Ecto neural progenitor cell (in vitro differentiated cells): ENCODE measurements around the gene NLRP2B.
"Not testable (repeated sequence)": the region's sequence is repeated elsewhere in the genome, so short reads cannot be mapped to it uniquely, and the experiment has no call there.

ENCODE experiments used
- DNase-seq: peaks from one replicate; pipeline ENCODE4 v3.0.0-alpha.2; 2018; ENCODE audit warnings: low spot score

NLRP2B gene

GRCh38 chrX:57680160-57680559, at the start of gene NLRP2B:
Gene NLRP2B (minus strand): TSS chrX:57680260.
- DNase-seq, result no peak

DNA sequence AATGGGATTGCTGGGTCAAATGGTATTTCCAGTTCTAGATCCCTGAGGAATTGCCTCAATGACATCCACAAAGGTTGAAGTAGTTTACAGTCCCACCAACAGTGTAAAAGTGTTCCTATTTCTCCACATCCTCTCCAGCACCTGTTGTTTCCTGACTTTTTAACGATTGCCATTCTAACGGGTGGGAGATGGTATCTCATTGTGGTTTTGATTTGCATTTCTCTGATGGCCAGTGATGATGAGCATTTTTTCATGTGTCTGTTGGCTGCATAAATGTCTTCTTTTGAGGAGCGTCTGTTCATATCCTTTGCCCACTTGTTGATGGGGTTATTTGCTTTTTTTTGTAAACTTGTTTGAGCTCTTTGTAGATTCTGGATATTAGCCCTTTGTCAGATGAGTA, 45.9 kb upstream of the NLRP2B start:
- not testable (repeated sequence) for DNase-seq

DNA sequence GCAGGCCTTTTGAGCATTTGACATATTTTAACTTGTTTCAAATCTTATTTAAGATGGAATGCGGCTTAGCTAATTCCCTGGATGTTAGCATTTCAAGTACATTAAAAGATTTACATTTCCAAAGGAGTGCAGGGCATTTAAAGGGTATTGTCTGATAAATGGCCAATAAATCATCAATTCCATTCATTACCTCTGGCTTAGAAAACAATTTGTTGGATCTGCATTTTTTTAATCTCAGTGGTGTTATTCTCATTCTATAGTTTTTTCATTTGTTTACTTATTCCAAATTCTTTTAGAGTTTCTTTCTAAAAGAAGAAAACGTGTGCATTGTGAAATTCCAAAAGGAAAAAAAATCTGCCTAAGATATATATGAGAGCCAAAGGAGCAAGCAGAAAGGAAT, 1.3 kb upstream of the NLRP2B start:
- DNase-seq, result no peak

DNA sequence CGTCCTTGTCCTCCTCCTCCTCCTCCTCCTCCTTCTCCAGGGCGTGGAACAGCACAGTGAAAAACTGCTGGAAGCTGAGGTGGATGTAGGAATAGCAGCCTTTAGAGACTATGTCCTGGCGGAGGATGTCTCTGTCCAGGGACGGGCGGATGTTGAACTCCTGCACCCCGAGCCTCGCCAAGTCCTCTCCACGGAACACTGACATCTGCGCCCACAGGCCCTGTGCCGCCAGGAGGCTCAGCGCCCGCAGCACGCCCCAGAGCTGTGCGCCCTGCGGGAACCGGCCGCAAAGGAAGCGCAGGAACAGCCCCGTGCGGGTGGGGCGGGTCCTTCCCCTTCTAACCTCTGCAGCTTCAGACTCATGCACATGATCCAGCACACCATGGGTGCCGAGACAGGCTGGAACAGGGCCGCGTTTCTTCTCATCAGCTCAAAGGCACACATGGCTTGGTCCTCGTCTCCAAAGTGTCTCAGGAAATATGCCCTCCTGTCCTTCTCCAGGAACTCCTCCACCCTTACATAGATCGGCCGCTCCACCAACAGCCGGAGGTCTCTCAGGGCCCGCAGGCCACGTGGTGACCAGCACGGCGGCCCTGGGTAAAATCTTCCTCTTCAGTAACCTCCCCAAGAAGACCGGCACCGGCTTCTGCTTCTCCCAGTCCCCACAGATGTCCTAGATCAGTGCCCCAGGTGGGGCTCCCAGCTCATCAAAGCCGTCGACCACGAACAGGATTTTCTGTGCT, 1.2 kb downstream of the NLRP2B start:
- no peak for DNase-seq

- no peak for DNase-seq
These were observed 2.8 kb downstream of the NLRP2B start for GRCh38 chrX:57677132-57677858.

DNA sequence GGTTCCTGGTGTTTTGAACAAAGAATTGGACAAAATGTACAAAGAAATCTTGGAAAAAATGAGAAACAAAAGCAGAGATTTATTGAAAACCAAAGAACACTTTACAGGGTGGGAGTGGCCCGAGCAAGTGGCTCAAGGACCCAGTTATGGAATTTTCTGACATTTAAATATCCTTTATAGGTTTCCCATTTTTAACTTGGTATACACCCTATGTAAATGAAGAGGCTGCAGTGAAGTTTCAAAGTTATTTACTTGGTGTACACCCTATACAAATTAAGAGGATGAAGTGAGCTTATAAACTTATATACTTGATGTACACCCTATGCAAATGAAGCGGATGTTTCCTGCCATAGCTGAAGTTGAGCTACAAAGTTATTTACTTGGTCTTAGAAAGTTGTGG, 4.7 kb downstream of the NLRP2B start:
- no peak for DNase-seq

- DNase-seq, result no peak
These were observed 5.2 kb downstream of the NLRP2B start for GRCh38 chrX:57674861-57675260.

DNA sequence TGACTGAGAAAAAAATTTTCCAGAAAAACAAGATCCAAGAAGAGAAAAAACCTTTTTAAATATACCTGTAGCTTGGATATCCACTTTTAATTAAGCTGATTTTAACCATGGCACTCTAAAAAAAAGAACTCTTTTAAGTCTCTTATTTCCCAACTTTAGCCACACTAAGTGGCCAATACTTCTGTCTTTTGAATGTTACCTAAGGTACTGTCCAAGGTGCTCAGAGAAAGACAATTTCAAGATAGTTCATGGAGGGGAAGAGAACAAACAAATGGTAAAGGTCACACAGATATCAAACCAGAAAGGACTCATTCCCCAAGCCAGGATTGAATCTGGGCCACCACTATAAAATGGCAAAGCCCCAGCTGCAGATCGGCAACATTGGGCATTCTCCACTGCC, 10.1 kb downstream of the NLRP2B start:
- no peak for DNase-seq

GRCh38 chrX:57667010-57667409, 13.1 kb downstream of the NLRP2B start:
- no peak for DNase-seq

DNA sequence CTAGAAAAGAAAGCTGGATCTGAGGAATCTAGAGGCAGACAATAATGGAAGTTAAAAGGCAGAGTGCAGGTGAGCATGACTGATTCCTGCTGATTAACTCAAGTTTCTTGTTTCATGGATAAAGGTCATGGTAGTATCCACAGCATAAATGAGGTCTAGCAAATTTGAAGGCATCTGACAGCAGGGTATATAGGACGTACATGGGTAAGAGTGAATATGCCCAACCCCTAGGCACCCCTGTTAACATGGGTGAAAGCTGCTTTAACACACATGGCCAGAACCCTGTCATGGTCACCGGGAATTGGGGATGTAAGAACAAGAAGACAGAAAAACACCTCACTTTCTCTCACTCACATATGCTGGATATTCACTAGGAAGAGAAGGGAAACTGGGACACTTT, 25.0 kb downstream of the NLRP2B start:
- DNase-seq, result no peak

- DNase-seq, result no peak
These were observed 27.4 kb downstream of the NLRP2B start for GRCh38 chrX:57652705-57653104.

- no peak for DNase-seq
These were observed 28.7 kb downstream of the NLRP2B start for GRCh38 chrX:57651169-57651919.

GRCh38 chrX:57647020-57647419, 33.0 kb downstream of the NLRP2B start:
- no peak for DNase-seq

GRCh38 chrX:57643698-57644097, 36.4 kb downstream of the NLRP2B start:
- no peak for DNase-seq

- no peak for DNase-seq
These were observed 38.7 kb downstream of the NLRP2B start for GRCh38 chrX:57641338-57641737.

- DNase-seq, result no peak
These were observed 39.4 kb downstream of the NLRP2B start for GRCh38 chrX:57640674-57641016.

DNA sequence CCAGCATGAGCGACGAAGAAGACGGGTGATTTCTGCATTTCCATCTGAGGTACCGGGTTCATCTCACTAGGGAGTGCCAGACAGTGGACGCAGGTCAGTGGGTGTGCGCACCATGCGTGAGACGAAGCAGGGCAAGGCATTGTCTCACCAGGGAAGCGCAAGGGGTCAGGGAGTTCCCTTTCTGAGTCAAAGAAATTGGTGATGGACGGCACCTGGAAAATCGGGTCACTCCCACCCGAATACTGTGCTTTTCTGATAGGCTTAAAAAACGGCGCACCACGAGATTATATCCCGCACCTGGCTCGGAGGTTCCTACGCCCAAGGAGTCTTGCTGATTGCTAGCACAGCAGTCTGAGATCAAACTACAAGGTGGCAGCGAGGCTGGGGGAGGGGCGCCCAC, 50.6 kb downstream of the NLRP2B start:
- not testable (repeated sequence) for DNase-seq
